Stimulated activated CD8-positive, alpha-beta memory T cell treated with anti-CD3 and anti-CD28 coated beads, Interleukin-4, amount 100 ng/mL, for 1 hour (primary cell): ENCODE data around the gene FIBCD1.

Experiments
- DNase-seq, 2 donors: peaks; one replicate each; pipeline ENCODE4 v3.0.0-alpha.2; 2020; ENCODE audit warnings: low read depth in 2 of 2, low spot score in 1 of 2

Gene FIBCD1, protein sequence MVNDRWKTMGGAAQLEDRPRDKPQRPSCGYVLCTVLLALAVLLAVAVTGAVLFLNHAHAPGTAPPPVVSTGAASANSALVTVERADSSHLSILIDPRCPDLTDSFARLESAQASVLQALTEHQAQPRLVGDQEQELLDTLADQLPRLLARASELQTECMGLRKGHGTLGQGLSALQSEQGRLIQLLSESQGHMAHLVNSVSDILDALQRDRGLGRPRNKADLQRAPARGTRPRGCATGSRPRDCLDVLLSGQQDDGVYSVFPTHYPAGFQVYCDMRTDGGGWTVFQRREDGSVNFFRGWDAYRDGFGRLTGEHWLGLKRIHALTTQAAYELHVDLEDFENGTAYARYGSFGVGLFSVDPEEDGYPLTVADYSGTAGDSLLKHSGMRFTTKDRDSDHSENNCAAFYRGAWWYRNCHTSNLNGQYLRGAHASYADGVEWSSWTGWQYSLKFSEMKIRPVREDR

DNA sequence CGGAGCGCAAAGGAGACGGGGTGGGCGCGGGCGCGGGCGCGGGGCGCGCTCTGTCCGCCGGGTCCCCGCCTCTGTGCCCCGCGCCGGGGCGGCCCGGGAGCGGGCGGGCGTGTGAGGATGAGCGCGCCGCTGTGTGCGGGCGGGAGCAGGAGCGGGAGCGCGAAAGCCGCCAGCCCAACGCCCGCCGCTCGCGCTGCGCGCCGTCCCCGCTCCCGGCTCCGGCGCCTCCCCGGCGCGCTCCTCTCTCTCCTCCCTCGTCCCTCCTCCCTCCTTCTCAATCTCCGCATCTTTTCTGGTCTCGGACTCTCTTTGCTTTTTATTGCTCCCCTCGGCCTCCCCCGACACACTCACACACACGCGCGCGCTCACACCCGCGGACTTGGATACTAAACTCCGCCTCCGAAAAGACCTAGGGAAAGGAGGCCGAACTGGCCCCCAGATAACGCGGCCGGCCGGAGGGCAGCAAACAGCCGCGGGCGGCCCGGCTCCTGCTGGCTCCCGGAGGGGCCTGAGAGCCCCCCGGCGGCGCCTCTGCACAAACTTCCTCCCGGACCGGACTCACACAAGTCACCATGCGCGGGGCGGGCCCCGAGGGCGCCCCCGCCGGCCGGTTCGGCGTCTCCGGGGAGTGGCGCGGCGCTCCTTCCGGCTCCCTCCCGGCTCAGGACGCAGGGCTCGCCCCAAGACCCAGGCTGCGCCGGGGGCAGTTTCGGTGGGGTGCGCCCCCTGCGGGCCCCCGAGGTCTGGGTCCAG, at the start of gene FIBCD1:
Gene FIBCD1, minus strand, starts transcription at position 596 of the 753 bp plus-strand sequence. CDS start 640 bp downstream, outside the sequence.
- no peak for DNase-seq

DNA sequence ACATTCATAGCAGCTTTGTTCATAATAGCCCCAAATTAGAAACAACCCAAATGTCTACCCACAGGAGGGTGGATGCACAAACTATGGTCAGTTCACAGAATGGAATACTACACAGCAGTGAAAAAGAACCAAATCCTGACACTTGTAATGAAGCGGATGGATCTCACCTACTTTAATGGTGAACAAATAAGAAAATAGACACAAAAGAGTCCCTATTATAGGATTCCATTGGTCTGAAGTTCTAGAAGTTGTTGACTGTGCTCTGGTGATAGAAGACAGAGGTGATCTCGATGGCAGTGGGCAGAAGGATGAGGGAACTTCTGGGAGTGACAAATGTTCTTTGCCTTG, 49.3 kb upstream of the FIBCD1 start:
- no peak for DNase-seq

- no peak for DNase-seq
These were observed 48.8 kb upstream of the FIBCD1 start for GRCh38 chr9:130987738-130988399.

DNA sequence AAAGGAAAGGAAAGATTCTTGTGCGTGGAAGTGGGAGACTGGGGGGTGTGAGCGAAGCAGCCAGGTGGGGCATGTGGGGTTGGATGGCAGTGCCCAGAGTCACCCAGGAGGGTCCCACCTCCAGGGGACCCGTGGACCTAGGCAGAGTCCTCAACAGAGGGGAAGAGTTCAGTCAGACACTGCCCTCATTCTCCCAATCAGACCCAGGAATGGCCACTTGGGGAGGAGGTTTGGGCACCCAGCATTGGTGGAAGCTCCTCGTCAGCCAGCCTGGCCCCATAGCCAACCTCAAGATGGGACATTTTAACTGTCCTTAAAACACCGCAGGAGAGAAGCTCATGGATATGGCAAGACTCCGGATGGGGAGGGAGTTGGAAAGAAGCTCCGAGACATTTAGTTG, 48.0 kb upstream of the FIBCD1 start:
- no peak for DNase-seq

DNA sequence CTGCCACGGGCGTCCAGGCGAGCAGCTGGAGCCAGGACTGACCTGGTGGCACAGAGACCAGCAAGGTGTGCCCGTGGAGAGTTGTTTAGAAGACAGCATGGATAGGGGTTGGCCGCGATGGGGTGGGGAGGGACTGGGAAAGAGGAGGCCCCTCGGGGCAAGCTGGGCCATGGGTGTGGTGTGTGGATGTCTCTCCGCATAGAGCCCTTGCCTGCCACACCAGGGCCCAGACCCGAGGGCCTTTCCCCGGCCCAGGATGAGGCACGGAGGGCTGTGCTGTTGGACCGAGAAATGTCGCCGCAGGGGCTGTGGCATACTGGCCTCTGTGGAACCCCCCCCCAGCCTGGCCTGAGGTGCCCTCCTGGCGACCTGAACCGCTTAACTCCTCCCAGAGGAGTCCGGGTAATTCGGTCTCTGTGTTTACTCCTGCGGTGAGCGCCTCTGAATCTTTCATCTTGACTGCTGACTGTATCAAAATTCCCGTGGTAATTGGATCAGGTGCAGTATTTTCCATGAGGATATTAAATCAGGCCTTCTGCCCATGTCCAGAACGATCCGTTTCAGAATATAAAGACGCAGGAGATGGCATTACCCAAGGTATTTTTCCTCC, 47.4 kb upstream of the FIBCD1 start:
- no peak for DNase-seq

DNA sequence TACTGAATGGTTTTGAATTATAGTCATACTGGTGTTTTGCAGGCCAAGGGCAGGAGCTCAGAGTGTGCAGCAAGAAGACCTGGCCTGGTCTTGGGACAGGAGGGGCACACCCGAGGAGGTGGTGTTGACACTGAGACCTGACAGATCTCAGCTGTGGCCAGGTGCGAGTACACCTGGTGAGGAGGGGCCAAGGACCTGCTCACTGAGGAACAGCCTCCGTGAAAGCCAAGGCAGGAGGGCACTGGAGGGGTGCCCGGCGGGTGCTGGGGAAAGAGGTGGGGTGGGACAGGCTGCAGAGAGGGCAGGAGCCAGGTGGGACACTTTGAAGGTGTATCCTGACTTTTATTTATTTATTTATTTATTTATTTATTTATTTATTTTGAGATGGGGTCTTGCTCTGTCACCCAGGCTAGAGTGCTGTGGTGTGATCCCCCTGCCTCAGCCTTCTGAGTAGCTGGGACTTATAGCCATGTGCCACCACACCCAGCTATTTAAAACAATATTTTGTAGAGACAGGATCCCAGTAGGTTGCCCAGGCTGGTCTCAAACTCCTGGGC, 46.6 kb upstream of the FIBCD1 start:
- DNase-seq, result no peak

DNA sequence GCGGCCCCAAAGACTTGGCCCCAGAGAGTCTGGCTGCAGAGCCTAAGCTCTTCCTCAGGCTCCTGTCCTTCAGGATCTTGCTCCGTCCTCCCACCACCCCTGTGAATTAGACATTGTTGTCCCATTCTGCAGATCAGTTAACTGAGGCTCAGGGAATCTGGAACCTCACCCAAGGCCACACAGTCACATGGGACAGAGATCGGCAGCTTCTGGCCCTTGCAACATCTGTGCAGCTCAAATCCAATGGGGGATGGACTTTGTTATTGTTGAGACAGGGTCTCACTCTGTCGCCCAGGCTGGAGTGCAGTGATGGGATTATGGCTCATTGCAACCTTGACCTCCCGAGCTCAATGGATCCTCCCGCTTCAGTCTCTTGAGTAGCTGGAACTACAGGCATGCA, 46.0 kb upstream of the FIBCD1 start:
- DNase-seq, result no peak

DNA sequence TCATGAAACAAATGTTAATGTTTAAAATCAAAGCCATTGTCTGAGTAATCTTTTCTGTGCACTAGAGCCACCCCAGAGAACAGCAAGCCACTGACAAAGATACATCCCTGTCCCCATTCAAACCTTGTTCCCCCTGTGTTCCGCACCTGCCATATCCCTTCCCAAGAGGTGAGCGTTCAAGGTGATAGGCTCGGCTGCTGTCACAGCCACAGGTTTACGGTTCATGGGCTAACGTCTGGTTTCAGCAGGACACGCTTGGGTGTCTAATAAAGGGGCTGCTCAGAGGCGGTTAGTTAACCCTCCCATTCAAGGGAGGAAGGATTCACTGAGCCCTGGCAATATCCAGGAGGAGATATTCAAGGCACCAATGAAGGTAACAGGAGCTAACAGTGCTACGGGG, 45.5 kb upstream of the FIBCD1 start:
- DNase-seq, result no peak

DNA sequence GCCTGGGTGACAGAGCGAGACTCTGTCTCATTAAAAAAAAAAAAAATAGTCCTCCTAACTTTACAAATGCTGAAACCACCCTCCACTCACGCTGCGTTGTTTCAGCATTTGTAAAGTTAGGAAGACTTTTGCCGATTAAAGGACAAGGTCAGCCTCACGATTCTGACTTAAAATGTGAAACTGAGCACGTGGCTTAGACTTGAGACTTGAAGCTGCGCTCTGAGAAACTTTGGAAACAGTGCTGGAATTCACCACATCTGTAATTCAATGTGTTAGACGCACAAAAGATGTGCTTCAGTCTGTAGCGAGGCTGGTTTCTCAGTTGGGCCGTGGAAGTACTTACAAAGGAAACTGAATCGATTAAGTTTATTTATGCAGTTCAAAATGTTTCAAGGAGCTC, 44.9 kb upstream of the FIBCD1 start:
- DNase-seq, result no peak

GRCh38 chr9:130983359-130983670, 44.3 kb upstream of the FIBCD1 start:
- DNase-seq, result no peak

- DNase-seq, result no peak
These were observed 43.8 kb upstream of the FIBCD1 start for GRCh38 chr9:130982636-130983358.

DNA sequence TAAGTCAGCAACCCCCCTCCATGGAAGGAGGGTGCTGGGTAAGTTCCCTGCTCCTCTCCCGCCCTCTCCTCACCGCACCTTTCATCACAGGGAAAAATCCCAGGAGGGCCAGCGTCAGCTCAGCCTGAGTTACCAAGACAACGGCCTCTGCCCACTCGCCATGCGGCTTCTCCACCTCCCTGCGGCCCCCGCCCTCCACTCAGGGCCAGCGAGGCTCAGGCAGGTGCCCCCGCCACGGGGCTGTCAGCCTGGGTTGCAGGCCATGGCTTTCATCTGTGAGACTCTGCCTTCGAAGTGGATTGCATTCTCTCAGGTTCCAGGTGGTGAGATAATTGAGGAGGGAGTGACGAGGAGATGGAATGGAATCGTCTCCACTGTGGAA, 42.7 kb upstream of the FIBCD1 start:
- no peak for DNase-seq

GRCh38 chr9:130981002-130981755, 42.1 kb upstream of the FIBCD1 start:
- no peak for DNase-seq

- no peak for DNase-seq
These were observed 41.5 kb upstream of the FIBCD1 start for GRCh38 chr9:130980526-130980925.

- no peak for DNase-seq
These were observed 40.7 kb upstream of the FIBCD1 start for GRCh38 chr9:130979591-130980385.

GRCh38 chr9:130977811-130978221, 38.8 kb upstream of the FIBCD1 start:
- DNase-seq, result no peak

DNA sequence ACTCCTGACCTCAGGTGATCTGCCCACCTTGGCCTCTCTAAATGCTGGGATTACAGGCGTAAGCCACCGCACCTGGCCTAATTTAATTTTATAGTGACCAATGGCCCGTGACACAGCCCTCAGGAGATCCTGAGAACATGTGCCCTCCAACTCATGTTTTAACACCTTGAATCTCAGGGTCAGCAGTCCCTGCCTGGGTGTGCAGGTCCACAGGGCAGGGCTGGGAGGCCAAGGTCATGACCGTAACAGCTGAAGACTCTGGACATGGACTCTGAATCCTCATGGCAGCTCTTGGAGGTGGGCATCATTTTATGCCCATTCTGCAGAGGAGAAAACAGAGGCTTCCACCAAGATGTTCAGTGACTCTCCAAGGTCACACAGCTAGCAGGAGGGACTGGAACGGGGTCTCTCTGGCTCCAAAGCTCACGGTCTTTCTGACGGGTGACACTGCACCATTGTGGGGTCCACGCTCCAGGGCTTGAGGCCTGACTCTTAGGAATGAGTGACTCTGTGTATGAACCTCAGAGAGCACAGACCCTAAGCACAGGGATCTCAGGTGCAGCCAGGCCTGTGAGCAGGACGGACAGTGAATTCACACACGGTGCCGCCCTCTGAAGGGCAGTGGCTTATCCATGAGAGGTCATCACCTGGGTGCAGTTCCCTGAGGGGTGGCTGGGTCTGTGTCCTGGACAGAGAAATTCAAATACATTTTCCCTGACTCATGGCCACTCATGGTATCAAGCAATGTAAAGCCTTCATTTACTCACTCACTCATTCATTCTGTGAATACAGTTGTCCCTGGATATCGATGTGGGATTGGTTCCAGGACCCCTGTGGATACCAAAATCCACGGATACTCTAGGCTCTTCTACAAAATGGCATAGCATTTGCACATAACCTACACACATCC, 37.1 kb upstream of the FIBCD1 start:
- no peak for DNase-seq

- DNase-seq, result no peak
These were observed 36.1 kb upstream of the FIBCD1 start for GRCh38 chr9:130975156-130975555.
